Measurements from ENCODE around the gene PARD3B. TPM values are rescaled to one million over a fixed set of nuclear protein-coding genes. Genes with fewer than 3 reads are reported as not detected.

Gene PARD3B
- total RNA-seq, 1 experiment from 2014 or later, result 5.1 TPM

GRCh38 chr2:204842661-204843485 lies 297.6 kb downstream of the PARD3B start:
- H3K4me3 ChIP-seq, result no peak overlapping the region
- no peak for DNase-seq
- peaks cover 6% of the 10 kb centered on the region for H3K4me1 ChIP-seq

GRCh38 chr2:204846471-204846870 lies 301.2 kb downstream of the PARD3B start:
- no peaks in the 10 kb centered on the region for H3K9me3 ChIP-seq (replicated peaks)
- no peak overlapping the region for H3K4me3 ChIP-seq
- H3K4me1 ChIP-seq, result peaks cover 6% of the 10 kb centered on the region
- H3K27ac ChIP-seq, result no peak overlapping the region
- no peak for DNase-seq
- no peaks in the 10 kb centered on the region for H3K27me3 ChIP-seq
- no peaks in the 10 kb centered on the region for H3K36me3 ChIP-seq

More at GRCh38 chr2:204842661-204843485, 297.6 kb downstream of the PARD3B start:
- no peaks in the 10 kb centered on the region for H3K27me3 ChIP-seq
- no peaks in the 10 kb centered on the region for H3K36me3 ChIP-seq
- no peak overlapping the region for H3K27ac ChIP-seq
- H3K9me3 ChIP-seq (replicated peaks), result no peaks in the 10 kb centered on the region; the same call in 1 of the 2 replicates

GRCh38 chr2:204849892-204850291 lies 304.6 kb downstream of the PARD3B start:
- H3K9me3 ChIP-seq (replicated peaks), result no peaks in the 10 kb centered on the region
- no peak for DNase-seq
- no peak overlapping the region for H3K4me3 ChIP-seq
- H3K36me3 ChIP-seq, result no peaks in the 10 kb centered on the region
- H3K27ac ChIP-seq, result no peak overlapping the region
- H3K4me1 ChIP-seq, result no peaks in the 10 kb centered on the region
- H3K27me3 ChIP-seq, result no peaks in the 10 kb centered on the region

GRCh38 chr2:204850581-204850980 lies 305.3 kb downstream of the PARD3B start:
- Histone ChIP-seq H3K9me3 (replicated peaks) (no peaks in the 10 kb centered on the region), H3K4me3 (no peak overlapping the region), H3K36me3 (no peaks in the 10 kb centered on the region), H3K27ac (no peak overlapping the region), H3K4me1 (no peaks in the 10 kb centered on the region), H3K27me3 (no peaks in the 10 kb centered on the region)
- DNase-seq, result no peak

GRCh38 chr2:204853905-204854304 lies 308.6 kb downstream of the PARD3B start:
- Histone ChIP-seq H3K4me1 (no peaks in the 10 kb centered on the region), H3K27me3 (no peaks in the 10 kb centered on the region), H3K4me3 (no peak overlapping the region), H3K27ac (no peak overlapping the region), H3K36me3 (no peaks in the 10 kb centered on the region), H3K9me3 (replicated peaks) (no peaks in the 10 kb centered on the region)
- DNase-seq, result no peak

- no peaks in the 10 kb centered on the region for H3K27me3 ChIP-seq
- H3K4me3 ChIP-seq, result no peak overlapping the region
- H3K4me1 ChIP-seq, result no peaks in the 10 kb centered on the region
- no peaks in the 10 kb centered on the region for H3K9me3 ChIP-seq (replicated peaks)
- no peak for DNase-seq
- no peaks in the 10 kb centered on the region for H3K36me3 ChIP-seq
- no peak overlapping the region for H3K27ac ChIP-seq
These were observed 315.0 kb downstream of the PARD3B start for GRCh38 chr2:204860274-204860673.

- Histone ChIP-seq H3K27me3 (no peaks in the 10 kb centered on the region), H3K4me1 (no peaks in the 10 kb centered on the region), H3K27ac (no peak overlapping the region), H3K4me3 (no peak overlapping the region), H3K9me3 (replicated peaks) (no peaks in the 10 kb centered on the region), H3K36me3 (no peaks in the 10 kb centered on the region)
- DNase-seq, result no peak
These were observed 317.5 kb downstream of the PARD3B start for GRCh38 chr2:204862809-204863208.

- no peaks in the 10 kb centered on the region for H3K36me3 ChIP-seq
- no peaks in the 10 kb centered on the region for H3K9me3 ChIP-seq (replicated peaks)
- H3K4me3 ChIP-seq, result no peak overlapping the region
- no peak for DNase-seq
- H3K27me3 ChIP-seq, result no peaks in the 10 kb centered on the region
- H3K4me1 ChIP-seq, result no peaks in the 10 kb centered on the region
- no peak overlapping the region for H3K27ac ChIP-seq
These were observed 318.1 kb downstream of the PARD3B start for GRCh38 chr2:204863336-204863735.

GRCh38 chr2:204869132-204869823 lies 324.0 kb downstream of the PARD3B start:
- no peak for DNase-seq
- H3K9me3 ChIP-seq (replicated peaks), result no peaks in the 10 kb centered on the region
- H3K4me1 ChIP-seq, result no peaks in the 10 kb centered on the region
- no peaks in the 10 kb centered on the region for H3K27me3 ChIP-seq
- H3K36me3 ChIP-seq, result no peaks in the 10 kb centered on the region
- no peak overlapping the region for H3K27ac ChIP-seq
- H3K4me3 ChIP-seq, result no peak overlapping the region

- Histone ChIP-seq H3K36me3 (no peaks in the 10 kb centered on the region), H3K4me1 (no peaks in the 10 kb centered on the region), H3K27me3 (no peaks in the 10 kb centered on the region), H3K4me3 (no peak overlapping the region), H3K9me3 (replicated peaks) (no peaks in the 10 kb centered on the region), H3K27ac (no peak overlapping the region)
- no peak for DNase-seq
These were observed 324.8 kb downstream of the PARD3B start for GRCh38 chr2:204870053-204870452.

GRCh38 chr2:204871231-204871953 lies 326.1 kb downstream of the PARD3B start:
- DNase-seq, result peak in 1 of 2 experiments; percentile 65
- H3K36me3 ChIP-seq, result no peaks in the 10 kb centered on the region
- H3K27me3 ChIP-seq, result no peaks in the 10 kb centered on the region
- no peak overlapping the region for H3K27ac ChIP-seq
- H3K9me3 ChIP-seq (replicated peaks), result no peaks in the 10 kb centered on the region
- H3K4me1 ChIP-seq, result no peaks in the 10 kb centered on the region
- H3K4me3 ChIP-seq, result no peak overlapping the region

- no peak overlapping the region for H3K27ac ChIP-seq
- no peaks in the 10 kb centered on the region for H3K36me3 ChIP-seq
- no peak overlapping the region for H3K4me3 ChIP-seq
- H3K4me1 ChIP-seq, result no peaks in the 10 kb centered on the region
- no peaks in the 10 kb centered on the region for H3K27me3 ChIP-seq
- no peak for DNase-seq
- no peaks in the 10 kb centered on the region for H3K9me3 ChIP-seq (replicated peaks)
These were observed 331.0 kb downstream of the PARD3B start for GRCh38 chr2:204876311-204876710.

- Histone ChIP-seq H3K4me3 (no peak overlapping the region), H3K9me3 (replicated peaks) (no peaks in the 10 kb centered on the region), H3K27ac (no peak overlapping the region), H3K27me3 (no peaks in the 10 kb centered on the region), H3K4me1 (no peaks in the 10 kb centered on the region), H3K36me3 (no peaks in the 10 kb centered on the region)
- DNase-seq, result no peak
These were observed 332.4 kb downstream of the PARD3B start for GRCh38 chr2:204877691-204878090.

GRCh38 chr2:204880928-204881327 lies 335.7 kb downstream of the PARD3B start:
- Histone ChIP-seq H3K4me3 (no peak overlapping the region), H3K4me1 (no peaks in the 10 kb centered on the region), H3K9me3 (replicated peaks) (no peaks in the 10 kb centered on the region), H3K36me3 (no peaks in the 10 kb centered on the region), H3K27ac (no peak overlapping the region), H3K27me3 (no peaks in the 10 kb centered on the region)
- DNase-seq, result no peak

GRCh38 chr2:204881655-204882054 lies 336.4 kb downstream of the PARD3B start:
- H3K27ac ChIP-seq, result no peak overlapping the region
- H3K9me3 ChIP-seq (replicated peaks), result no peaks in the 10 kb centered on the region
- no peaks in the 10 kb centered on the region for H3K36me3 ChIP-seq
- peaks cover 3% of the 10 kb centered on the region for H3K4me1 ChIP-seq
- H3K27me3 ChIP-seq, result no peaks in the 10 kb centered on the region
- H3K4me3 ChIP-seq, result no peak overlapping the region
- no peak for DNase-seq
